OCI-LY1 (cell line): ENCODE measurements around the gene SLC39A11.

Experiments used
- H2AFZ ChIP-seq: fragments of 200-600 bp; sonication (generic), shearing (Covaris generic); 2 replicates; pipeline ENCODE4 v1.6.0; 2014; ENCODE audit warnings: antibody characterized with exemption, mild to moderate bottlenecking, low read length
- H3F3A ChIP-seq: fragments of 200-600 bp; sonication (generic), shearing (Covaris generic); 2 replicates; pipeline ENCODE4 v1.6.0; 2014; ENCODE audit warnings: mild to moderate bottlenecking, antibody characterized with exemption, low read length, moderate library complexity; ENCODE audit not compliant: insufficient read depth
- H3K27ac ChIP-seq: fragments of 200-600 bp; sonication (generic); 2 replicates; pipeline ENCODE4 v1.5.1; 2014; ENCODE audit warnings: low read length, mixed run types, mild to moderate bottlenecking, low read depth; ENCODE audit not compliant: poor library complexity, severe bottlenecking
- H3K27me3 ChIP-seq: fragments of 200-600 bp; sonication (generic); 2 replicates; pipeline ENCODE4 v1.6.0; 2014; ENCODE audit warnings: antibody characterized with exemption, mild to moderate bottlenecking, low read length, moderate library complexity; ENCODE audit not compliant: insufficient read depth
- H3K36me3 ChIP-seq: fragments of 200-600 bp; sonication (generic); 2 replicates; pipeline ENCODE4 v1.6.1; 2014; ENCODE audit warnings: mild to moderate bottlenecking, antibody characterized with exemption, low read length, moderate library complexity, mixed read lengths; ENCODE audit not compliant: insufficient read depth
- H3K4me1 ChIP-seq: fragments of 200-600 bp; sonication (generic); 2 replicates; pipeline ENCODE4 v1.5.1; 2014; ENCODE audit warnings: mild to moderate bottlenecking, low read length, moderate library complexity; ENCODE audit not compliant: insufficient read depth, severe bottlenecking
- H3K4me2 ChIP-seq: fragments of 200-600 bp; sonication (generic), shearing (Covaris generic); 2 replicates; pipeline ENCODE4 v1.6.1; 2014; ENCODE audit warnings: low read length
- H3K4me3 ChIP-seq: fragments of 200-600 bp; sonication (generic); 2 replicates; pipeline ENCODE4 v1.5.1; 2014; ENCODE audit warnings: low read length, low read depth, mild to moderate bottlenecking, mixed read lengths; ENCODE audit not compliant: poor library complexity, severe bottlenecking
- H3K79me2 ChIP-seq: fragments of 200-600 bp; shearing (Covaris generic); 2 replicates; pipeline ENCODE4 v1.6.1; 2016; ENCODE audit warnings: mixed run types, low read length, mixed read lengths; ENCODE audit not compliant: insufficient read depth
- H3K9ac ChIP-seq: fragments of 200-600 bp; sonication (generic), shearing (Covaris generic); 2 replicates; pipeline ENCODE4 v1.6.1; 2014; ENCODE audit warnings: mild to moderate bottlenecking, low read length, mixed read lengths
- H3K9me2 ChIP-seq: fragments of 200-600 bp; sonication (generic), shearing (Covaris generic); 2 replicates; pipeline ENCODE4 v1.6.1; 2014; ENCODE audit warnings: low read depth, mild to moderate bottlenecking, low read length, mixed read lengths
- H3K9me3 ChIP-seq: fragments of 200-600 bp; shearing (Covaris generic); 2 replicates; pipeline ENCODE4 v1.6.1; 2014; ENCODE audit warnings: low read length, mixed read lengths
- H4K20me1 ChIP-seq: fragments of 200-600 bp; sonication (generic), shearing (Covaris generic); 2 replicates; pipeline ENCODE4 v1.6.0; 2016; ENCODE audit warnings: mild to moderate bottlenecking, low read length; ENCODE audit not compliant: insufficient read depth
- CTCF ChIP-seq: fragments of 200-600 bp; sonication (generic), shearing (Covaris generic); IDR thresholded peaks from 2 replicates; pipeline ENCODE4 v1.5.1; 2017; ENCODE audit warnings: mild to moderate bottlenecking, antibody characterized with exemption, low read length, moderate library complexity, mixed read lengths
- EZH2 ChIP-seq: fragments of 200-600 bp; sonication (generic), shearing (Covaris generic); IDR thresholded peaks from 2 replicates; pipeline ENCODE4 v1.8.0; 2017; ENCODE audit warnings: borderline replicate concordance, mixed run types, mild to moderate bottlenecking, antibody characterized with exemption, low read length, moderate library complexity, mixed read lengths

SLC39A11 gene

GRCh38 chr17:72974605-72975232 lies 117.8 kb downstream of the SLC39A11 start:
- Histone ChIP-seq H3K79me2 (no peaks in the 10 kb centered on the region), H2AFZ (no peak overlapping the region)

GRCh38 chr17:72972263-72972951 lies 120.1 kb downstream of the SLC39A11 start:
- H3K4me2 ChIP-seq: no peak overlapping the region
- H4K20me1 ChIP-seq: no peaks in the 10 kb centered on the region
- H3K4me3 ChIP-seq: no peak overlapping the region
- H3K9ac ChIP-seq: no peak overlapping the region
- no peak overlapping the region for H2AFZ ChIP-seq
- no peaks in the 10 kb centered on the region for H3K79me2 ChIP-seq
- H3F3A ChIP-seq: no peaks in the 10 kb centered on the region
- H3K9me3 ChIP-seq: no peaks in the 10 kb centered on the region
- no peak for TF ChIP-seq EZH2
- no peak for TF ChIP-seq CTCF
- peaks cover 15% of the 10 kb centered on the region for H3K4me1 ChIP-seq
- no peaks in the 10 kb centered on the region; the same call in 1 of the 2 replicates for H3K36me3 ChIP-seq
- H3K27ac ChIP-seq: no peak overlapping the region
- H3K9me2 ChIP-seq: no peaks in the 10 kb centered on the region
- H3K27me3 ChIP-seq: no peaks in the 10 kb centered on the region

More at GRCh38 chr17:72974605-72975232, 117.8 kb downstream of the SLC39A11 start:
- H3K9ac ChIP-seq: no peak overlapping the region
- no peaks in the 10 kb centered on the region for H3K27me3 ChIP-seq
- no peak overlapping the region for H3K27ac ChIP-seq
- H3K4me1 ChIP-seq: peaks cover 15% of the 10 kb centered on the region
- no peaks in the 10 kb centered on the region for H3F3A ChIP-seq
- H3K4me2 ChIP-seq: no peak overlapping the region
- TF ChIP-seq EZH2 (no peak), CTCF (no peak)
- H3K4me3 ChIP-seq: no peak overlapping the region
- no peaks in the 10 kb centered on the region for H4K20me1 ChIP-seq
- H3K9me2 ChIP-seq: no peaks in the 10 kb centered on the region
- H3K36me3 ChIP-seq: no peaks in the 10 kb centered on the region; the same call in 1 of the 2 replicates
- no peaks in the 10 kb centered on the region for H3K9me3 ChIP-seq

GRCh38 chr17:72971226-72971880 lies 121.1 kb downstream of the SLC39A11 start:
- H3K27me3 ChIP-seq: no peaks in the 10 kb centered on the region
- peaks cover 15% of the 10 kb centered on the region for H3K4me1 ChIP-seq
- no peak overlapping the region for H3K27ac ChIP-seq
- no peak overlapping the region for H2AFZ ChIP-seq
- TF ChIP-seq EZH2 (no peak), CTCF (no peak)
- H3K79me2 ChIP-seq: no peaks in the 10 kb centered on the region
- H3K4me3 ChIP-seq: no peak overlapping the region
- H3K4me2 ChIP-seq: peak overlapping the region; percentile 25; the same call in 1 of the 2 replicates
- no peaks in the 10 kb centered on the region for H3K9me3 ChIP-seq
- H3K36me3 ChIP-seq: no peaks in the 10 kb centered on the region; the same call in 1 of the 2 replicates
- no peaks in the 10 kb centered on the region for H3K9me2 ChIP-seq
- no peaks in the 10 kb centered on the region for H3F3A ChIP-seq
- no peaks in the 10 kb centered on the region for H4K20me1 ChIP-seq
- no peak overlapping the region for H3K9ac ChIP-seq
